Stimulated activated CD8-positive, alpha-beta memory T cell treated with anti-CD3 and anti-CD28 coated beads, Interleukin-12 subunit alpha, Interleukin-12 subunit beta, amount 100 ng/mL, for 24 hours (primary cell): ENCODE data around the gene TPRG1L.
A peak's percentile ranks its signal among the peaks of the same experiment; 100 is the strongest.
"Not testable (repeated sequence)": the region's sequence is repeated elsewhere in the genome, so short reads cannot be mapped to it uniquely, and the experiment has no call there.

Experiments used
- DNase-seq: peaks from one replicate; pipeline ENCODE4 v3.0.0-alpha.2; 2020; ENCODE audit errors: extremely low read depth

Gene TPRG1L

GRCh38 chr1:3624200-3625136 is at the start of gene TPRG1L:
Gene TPRG1L (plus strand): TSS chr1:3625015. CDS start chr1:3625073, 58 bp downstream.
- DNase-seq: peak; percentile 93

GRCh38 chr1:3575515-3575914 is 49.3 kb upstream of the TPRG1L start:
- not testable (repeated sequence) for DNase-seq

- no peak for DNase-seq
Observed at GRCh38 chr1:3575993-3576392, 48.8 kb upstream of the TPRG1L start.

- no peak for DNase-seq
Observed at GRCh38 chr1:3577300-3577699, 47.5 kb upstream of the TPRG1L start.

- no peak for DNase-seq
Observed at GRCh38 chr1:3577711-3578432, 46.9 kb upstream of the TPRG1L start.

GRCh38 chr1:3578433-3578805 is 46.4 kb upstream of the TPRG1L start:
- DNase-seq: no peak

DNA sequence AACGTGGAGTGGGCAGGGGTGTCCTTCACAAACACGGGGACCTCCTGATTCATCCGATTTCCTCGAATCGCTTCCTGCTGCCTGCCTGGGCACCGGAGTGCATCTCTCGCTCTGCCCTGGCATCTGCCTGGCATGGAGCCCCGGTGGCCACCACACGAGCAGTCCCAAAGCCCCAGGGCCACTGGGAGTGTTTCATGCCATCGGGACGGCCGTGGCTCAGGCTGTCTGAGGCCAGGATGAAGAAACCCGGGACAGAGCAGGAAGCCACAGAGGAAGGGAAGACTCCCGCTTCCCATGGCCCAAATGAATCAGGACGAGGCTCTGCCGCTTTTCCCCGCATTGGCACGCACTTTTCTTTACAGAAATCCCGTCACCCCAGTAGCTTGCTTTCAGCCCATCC is 45.9 kb upstream of the TPRG1L start:
- no peak for DNase-seq

GRCh38 chr1:3579626-3580025 is 45.2 kb upstream of the TPRG1L start:
- DNase-seq: no peak

GRCh38 chr1:3580231-3580630 is 44.6 kb upstream of the TPRG1L start:
- DNase-seq: no peak

- DNase-seq: no peak
Observed at GRCh38 chr1:3581296-3582036, 43.3 kb upstream of the TPRG1L start.

- not testable (repeated sequence) for DNase-seq
Observed at GRCh38 chr1:3583751-3584150, 41.1 kb upstream of the TPRG1L start.

- no peak for DNase-seq
Observed at GRCh38 chr1:3584915-3585314, 39.9 kb upstream of the TPRG1L start.

DNA sequence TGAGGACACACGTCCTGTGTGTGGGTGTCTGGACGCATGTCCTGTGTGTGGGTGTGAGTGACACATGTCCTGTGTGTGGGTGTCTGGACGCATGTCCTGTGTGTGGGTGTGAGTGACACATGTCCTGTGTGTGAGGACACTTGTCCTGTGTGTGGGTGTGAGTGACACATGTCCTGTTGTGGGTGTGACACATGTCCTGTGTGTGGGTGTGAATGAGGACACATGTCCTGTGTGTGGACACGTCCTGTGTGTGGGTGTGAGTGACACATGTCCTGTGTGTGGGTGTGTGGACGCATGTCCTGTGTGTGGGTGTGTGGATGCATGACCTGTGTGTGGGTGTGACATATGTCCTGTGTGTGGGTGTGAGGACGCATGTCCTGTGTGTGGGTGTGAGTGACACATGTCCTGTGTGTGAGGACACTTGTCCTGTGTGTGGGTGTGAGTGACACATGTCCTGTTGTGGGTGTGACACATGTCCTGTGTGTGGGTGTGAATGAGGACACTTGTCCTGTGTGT is 39.4 kb upstream of the TPRG1L start:
- DNase-seq: not testable (repeated sequence)

- no peak for DNase-seq
Observed at GRCh38 chr1:3585940-3586568, 38.8 kb upstream of the TPRG1L start.

GRCh38 chr1:3586986-3587759 is 37.6 kb upstream of the TPRG1L start:
- no peak for DNase-seq

DNA sequence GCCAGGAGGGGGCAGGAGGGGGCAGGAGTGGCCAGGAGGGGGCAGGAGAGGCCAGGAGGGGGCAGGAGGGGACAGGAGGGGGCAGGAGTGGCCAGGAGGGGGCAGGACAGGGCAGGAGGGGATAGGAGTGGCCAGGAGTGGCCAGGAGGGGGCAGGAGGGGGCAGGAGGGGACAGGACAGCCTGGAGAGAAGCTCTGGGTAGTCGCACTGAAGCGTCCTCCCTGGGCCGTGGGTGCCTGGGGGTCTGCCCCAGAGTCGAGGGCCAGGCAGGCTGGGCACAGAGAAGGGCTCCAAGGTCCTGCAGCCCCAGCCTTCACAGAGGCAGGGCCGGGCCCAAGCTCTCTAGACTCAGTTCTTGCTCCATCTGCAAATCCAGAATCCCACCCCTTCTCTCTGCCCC is 36.4 kb upstream of the TPRG1L start:
- no peak for DNase-seq

DNA sequence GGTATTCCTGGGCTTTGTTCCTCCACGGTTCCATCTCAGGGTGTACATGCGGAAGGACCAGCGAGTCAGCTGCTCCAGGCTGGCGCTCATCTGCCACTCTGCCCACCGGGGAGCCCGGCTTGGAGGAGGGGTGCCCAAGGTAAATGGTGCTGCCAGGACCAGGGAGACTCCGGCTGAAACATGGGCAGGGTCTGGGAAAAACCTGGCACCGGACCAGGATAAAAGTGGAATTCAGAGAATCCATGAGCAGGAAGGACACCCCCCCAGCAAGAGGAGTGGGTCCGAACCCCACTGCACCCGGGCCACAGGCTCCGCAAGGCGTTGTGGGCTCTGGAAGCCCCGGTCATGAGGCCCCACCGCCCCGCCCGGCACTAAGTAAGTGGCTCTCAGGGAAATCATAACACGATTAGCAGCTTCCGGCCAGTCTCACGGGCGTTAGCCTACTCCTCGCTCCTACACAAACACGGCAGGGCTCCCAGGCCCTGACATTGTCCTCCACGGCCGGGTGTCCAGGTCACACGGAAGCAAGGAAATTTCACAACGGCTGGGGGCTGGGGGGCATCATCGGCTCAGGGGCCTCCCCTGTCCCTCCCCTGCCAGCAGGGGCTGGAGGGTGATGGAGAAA is 34.6 kb upstream of the TPRG1L start:
- no peak for DNase-seq

DNA sequence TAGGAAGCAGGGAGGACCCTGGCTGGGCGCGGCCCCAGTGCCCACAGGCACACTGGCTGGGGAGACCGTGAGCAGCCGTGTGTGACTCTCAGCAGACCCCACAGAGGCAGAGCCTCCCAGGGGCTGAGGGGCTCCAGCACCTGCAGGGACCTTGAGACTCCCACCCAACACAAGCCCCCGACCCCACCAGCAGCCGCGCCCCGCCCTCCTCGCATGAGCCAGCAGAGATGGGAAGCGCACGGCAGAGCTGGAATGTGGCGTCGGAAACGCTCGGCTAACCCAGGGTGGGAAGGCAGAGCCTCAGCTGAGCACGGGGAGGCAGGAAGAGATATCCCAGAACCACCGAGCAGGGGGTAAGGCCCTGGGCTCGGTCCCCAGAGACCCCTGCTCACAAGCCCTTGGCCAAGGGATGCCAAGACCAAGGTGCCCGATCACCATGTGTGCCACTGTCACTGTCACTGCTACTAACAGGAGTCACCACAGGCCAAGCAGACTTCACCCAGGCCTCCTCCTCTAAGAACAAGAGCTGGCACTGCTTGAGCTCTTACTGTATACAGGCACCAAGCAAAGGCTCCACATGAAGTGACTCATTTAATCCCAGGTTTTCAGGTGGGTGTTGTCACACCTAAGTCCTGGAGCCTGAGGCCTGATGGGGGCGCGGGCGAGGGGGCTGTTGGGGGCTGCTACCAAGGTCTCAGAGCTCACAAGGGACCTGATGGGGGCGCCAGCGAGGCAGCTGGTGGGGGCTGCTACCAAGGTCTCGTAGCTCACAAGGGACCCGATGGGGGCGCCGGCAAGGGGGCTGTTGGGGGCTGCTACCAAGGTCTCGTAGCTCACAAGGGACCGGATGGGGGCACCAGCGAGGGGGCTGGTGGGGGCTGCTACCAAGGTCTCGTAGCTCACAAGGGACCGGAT is 33.6 kb upstream of the TPRG1L start:
- DNase-seq: no peak

DNA sequence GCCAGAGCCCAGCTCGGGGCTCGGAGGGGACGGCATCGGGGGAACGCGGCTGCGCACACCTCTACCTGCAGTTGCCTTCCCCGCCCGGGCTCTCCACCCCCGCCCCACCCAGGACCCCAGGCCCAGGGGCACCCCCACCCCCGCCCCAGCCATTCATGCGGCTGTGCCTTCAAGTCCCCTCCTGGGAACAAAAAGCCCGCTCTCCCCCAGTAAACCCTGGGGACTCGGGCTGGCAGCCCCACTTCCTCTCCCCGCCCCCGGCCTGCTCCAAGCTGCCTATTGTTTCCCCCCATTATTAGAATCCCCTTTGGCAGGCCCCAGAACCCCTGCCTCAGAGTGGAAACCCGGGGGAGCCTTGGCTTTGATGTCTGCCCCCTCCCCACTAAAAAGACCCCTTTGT is 31.5 kb upstream of the TPRG1L start:
- DNase-seq: no peak
